ENCODE data around the gene SH3BGRL2.
"Not testable (repeated sequence)": the region's sequence is repeated elsewhere in the genome, so short reads cannot be mapped to it uniquely, and the experiment has no call there.

Gene SH3BGRL2

DNA sequence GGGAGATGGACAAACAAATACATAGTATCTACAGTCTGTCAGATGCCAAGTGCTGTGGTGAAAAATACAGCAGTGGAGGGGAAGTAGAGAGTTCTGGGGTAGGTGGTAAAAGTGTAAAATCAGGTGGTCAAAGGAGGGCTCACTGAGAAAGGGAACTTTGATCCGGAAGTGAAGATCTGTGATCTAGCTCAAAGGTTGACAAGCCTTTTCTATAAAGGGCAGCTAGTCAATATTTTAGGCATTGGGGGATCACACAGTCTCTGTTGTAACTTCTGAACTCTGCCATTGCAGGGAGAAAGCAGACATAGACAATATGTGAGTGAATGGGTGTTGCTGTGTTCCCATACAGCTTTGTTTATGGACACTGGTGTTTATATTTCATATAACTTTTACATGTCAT is 38.6 kb downstream of the SH3BGRL2 start:
- H3K4me3 ChIP-seq (ENCODE audit: low read depth, low read length), result no peak overlapping the region
- TF ChIP-seq, protein P1, sequence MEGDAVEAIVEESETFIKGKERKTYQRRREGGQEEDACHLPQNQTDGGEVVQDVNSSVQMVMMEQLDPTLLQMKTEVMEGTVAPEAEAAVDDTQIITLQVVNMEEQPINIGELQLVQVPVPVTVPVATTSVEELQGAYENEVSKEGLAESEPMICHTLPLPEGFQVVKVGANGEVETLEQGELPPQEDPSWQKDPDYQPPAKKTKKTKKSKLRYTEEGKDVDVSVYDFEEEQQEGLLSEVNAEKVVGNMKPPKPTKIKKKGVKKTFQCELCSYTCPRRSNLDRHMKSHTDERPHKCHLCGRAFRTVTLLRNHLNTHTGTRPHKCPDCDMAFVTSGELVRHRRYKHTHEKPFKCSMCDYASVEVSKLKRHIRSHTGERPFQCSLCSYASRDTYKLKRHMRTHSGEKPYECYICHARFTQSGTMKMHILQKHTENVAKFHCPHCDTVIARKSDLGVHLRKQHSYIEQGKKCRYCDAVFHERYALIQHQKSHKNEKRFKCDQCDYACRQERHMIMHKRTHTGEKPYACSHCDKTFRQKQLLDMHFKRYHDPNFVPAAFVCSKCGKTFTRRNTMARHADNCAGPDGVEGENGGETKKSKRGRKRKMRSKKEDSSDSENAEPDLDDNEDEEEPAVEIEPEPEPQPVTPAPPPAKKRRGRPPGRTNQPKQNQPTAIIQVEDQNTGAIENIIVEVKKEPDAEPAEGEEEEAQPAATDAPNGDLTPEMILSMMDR (IDR thresholded peaks at IDR 0.05; ENCODE audit: low read depth, low read length), result no peak

DNA sequence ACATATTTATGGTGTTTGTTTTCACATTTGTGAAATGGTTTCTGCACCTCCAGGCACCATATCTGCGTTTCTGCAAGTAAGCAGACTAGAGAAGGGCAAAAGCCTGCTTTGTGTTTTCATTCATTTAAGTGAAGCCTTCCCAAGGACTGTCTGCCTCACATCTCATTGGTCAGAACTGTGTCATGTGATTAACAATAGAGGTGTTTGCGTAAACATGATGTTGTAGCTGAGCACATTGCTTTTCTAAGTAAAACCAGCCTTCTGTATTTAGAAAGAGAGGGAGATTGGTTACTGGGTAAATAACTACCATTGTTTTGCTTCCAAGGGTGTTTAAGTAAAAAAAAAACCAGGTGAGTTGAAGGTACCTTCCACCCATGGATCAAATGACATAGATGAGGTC is 39.7 kb downstream of the SH3BGRL2 start:
- TF ChIP-seq, protein P1 (IDR thresholded peaks at IDR 0.05; ENCODE audit: low read depth, low read length), result no peak

DNA sequence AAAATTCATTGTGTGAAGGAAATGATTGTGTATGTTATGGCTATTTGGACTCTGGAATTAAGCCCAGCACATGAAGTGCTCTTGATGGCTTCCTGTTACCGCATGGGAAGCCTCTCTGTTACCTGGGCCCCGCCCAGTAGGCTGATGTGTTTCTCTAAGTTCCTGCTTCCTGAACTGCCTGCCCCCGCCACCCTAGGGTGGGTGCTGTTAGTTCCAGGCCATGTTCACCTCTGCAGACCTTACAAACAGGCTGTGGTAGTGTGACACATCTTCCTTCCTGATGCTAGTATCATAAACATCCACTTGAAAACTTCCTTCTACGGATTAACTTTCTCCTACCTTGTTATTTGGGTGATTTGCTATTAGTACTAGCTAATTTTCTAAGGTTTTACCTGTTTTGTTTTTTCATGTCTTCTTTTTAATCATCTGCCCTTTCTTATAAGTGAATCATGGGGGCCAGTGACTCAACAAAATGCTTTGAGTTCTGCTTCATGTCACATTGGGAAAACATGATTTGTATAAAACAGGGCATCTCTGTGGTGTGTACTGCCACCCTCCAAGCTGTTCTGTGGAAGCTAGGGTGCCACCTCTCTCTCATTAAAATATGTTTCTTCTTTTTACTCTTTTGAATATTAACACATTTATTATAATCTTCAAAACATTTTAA is 40.6 kb downstream of the SH3BGRL2 start:
- TF ChIP-seq, protein P1 (IDR thresholded peaks at IDR 0.05; ENCODE audit: low read depth, low read length), result no peak
- H3K4me3 ChIP-seq (ENCODE audit: low read depth, low read length), result no peak overlapping the region

More for the DNA sequence above, 39.7 kb downstream of the SH3BGRL2 start:
- H3K4me3 ChIP-seq (ENCODE audit: low read depth, low read length), result no peak overlapping the region

DNA sequence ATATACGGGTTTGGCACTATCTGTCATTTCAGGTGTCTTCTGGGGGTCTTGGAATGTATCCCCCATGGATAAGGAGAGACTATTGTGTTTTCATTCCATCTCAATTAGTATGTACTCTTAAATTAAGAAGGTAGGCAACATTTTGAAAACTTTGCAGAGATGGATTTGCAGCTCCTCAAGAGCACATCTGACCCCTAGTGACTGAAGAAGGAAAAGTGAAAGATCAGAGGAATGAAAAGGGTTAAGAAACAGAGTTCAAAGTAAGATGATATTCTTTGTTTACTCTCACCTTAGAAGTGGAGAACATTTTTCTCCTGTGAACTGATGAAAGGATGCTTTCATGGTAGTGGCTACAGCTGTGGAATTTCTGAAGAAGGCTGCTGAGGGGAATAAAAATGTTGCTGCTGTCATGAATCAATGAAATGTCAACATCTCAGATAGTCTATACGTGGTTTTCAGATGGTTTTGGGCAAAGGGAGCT is 41.5 kb downstream of the SH3BGRL2 start:
- no peak overlapping the region for H3K4me3 ChIP-seq (ENCODE audit: low read depth, low read length)
- TF ChIP-seq, protein P1 (IDR thresholded peaks at IDR 0.05; ENCODE audit: low read depth, low read length), result peak; percentile 44; the same call in 1 of the 2 replicates

DNA sequence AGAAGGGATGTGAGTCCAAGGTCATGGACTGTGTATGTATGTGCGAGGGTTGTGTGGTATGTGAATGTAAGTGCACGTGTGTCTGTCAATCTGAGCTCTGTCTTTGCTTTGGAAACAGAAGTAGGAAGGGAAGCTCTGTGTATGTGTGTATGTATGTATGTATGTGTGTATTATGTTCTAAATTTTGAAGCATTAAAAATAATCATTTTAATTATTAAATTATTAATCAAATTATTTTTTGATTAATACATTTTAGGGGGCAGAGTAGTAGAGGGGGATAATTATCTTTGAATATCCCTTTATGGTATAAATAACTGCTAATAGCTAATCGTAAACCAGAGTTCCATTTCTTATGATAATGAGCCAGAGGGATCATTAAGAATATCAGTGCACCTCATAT is 42.8 kb downstream of the SH3BGRL2 start:
- TF ChIP-seq, protein P1 (IDR thresholded peaks at IDR 0.05; ENCODE audit: low read depth, low read length), result no peak
- H3K4me3 ChIP-seq (ENCODE audit: low read depth, low read length), result no peak overlapping the region

DNA sequence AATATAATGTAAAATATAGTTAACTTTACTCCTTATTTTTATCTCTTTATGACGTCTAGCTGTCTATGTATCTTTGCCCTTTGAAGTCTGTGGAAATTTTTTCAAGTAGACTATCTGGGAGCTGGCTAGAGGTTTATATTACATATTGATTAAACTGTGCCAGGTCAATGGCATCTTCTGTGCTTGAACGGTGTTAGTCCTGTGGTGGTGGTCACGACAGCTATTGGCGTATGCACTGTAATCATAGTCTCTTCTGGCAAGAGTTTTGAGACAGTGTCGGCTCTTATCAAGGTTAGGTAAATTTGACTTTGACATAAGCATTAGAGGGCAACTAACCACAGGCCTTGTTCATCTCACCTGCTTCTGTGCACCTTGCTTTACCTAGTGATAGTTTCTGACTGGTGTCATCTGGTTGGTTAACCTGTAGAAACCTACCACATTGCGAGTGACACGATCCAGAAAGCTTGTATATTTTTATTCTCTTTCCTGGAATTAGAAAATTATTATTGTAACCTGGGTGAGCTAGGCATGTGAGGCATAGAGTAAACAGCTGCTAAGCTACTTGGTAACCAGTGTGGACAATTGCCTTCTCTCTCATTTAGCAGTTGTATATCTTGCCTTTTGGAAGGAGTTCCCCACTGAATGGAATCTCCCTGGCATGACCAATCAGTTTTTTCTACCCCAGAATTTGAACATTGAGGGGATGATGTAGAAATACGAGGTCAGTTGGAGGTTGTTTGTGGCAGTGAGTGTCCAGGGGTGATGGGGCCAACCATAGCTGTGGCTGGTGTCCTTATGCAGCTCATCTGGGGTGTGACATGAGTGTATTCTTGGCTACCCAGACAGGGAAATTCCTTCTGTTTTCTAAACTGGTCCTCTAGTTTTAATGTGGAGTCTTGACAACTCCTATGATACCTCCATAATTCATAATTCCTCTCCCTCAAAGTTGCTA is 45.9 kb downstream of the SH3BGRL2 start:
- TF ChIP-seq, protein P1 (IDR thresholded peaks at IDR 0.05; ENCODE audit: low read depth, low read length), result no peak
- no peak overlapping the region for H3K4me3 ChIP-seq (ENCODE audit: low read depth, low read length)

DNA sequence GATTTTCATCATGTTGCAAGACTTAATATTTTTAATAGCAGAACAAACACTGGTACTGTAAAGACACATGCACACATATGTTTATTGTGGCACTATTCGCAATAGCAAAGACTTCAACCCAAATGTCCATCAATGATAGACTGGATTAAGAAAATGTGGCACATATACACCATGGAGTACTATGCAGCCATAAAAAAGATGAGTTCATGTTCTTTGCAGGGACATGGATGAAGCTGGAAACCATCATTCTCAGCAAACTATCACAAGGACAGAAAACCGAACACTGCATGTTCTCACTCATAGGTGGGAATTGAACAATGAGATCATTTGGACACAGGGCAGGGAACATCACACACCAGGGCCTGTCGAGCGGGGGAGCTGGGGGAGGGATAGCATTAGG is 51.6 kb downstream of the SH3BGRL2 start:
- H3K4me3 ChIP-seq (ENCODE audit: low read depth, low read length), result not testable (repeated sequence)

Data from WI38 (cell line).